B cell (primary cell): ENCODE data around the gene CELF2.

Experiments
- EZH2 ChIP-seq: IDR thresholded peaks from 2 replicates; pipeline ENCODE4 v1.6.1; 2012; ENCODE audit warnings: borderline replicate concordance, low read depth, mild to moderate bottlenecking, moderate library complexity, low read length; ENCODE audit not compliant: insufficient read depth, poor library complexity, severe bottlenecking
- TF ChIP-seq, protein P1 (sequence below): fragments of 200-600 bp; IDR thresholded peaks from one replicate; pipeline ENCODE4 v1.8.0; 2022; ENCODE audit warnings: antibody characterized with exemption, mild to moderate bottlenecking

DNA sequence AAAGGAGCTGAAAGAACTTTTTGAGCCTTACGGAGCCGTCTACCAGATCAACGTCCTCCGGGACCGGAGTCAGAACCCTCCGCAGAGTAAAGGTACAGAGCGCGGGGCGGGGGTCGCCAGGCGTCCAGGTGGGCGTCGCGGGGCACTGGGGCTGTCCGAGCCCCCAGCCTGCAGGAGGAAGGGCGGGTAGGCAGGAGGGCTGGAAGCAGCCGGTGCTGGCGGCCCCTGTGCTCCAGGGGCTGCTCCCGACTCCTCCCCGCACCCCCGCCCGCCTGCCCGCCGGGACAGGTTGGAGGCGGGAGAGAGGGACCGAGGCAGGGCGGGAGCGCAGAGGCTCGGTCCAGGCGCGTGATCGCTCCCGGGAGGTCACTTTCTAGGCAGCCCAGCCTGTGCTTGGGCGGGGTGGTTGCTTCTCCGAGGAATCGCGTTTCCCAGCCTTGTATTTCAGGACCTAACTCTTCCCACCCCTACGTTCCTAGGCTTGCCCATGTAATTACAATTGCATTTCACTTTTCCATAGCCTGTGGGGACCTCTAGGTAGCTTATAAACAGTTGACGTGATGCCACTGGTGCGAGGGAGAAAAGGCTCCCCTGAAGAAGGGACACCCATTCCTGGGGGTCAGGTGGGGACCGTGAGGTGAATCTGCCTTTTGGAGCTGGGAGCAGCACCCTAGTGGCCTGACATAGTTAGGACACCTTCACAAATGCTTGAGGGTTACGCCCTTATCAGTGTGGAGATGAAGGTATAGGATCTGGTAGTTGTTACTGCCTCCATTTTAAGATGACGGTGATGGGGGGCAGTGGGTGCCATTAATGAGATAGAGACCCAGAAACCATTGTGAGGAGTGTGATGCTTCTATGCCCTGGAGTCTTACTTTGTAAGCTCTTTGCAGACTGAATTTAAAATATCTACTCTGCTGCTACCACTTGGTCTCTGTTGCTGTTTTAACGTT lies 148.2 kb downstream of the CELF2 start:
- TF ChIP-seq, protein P1, sequence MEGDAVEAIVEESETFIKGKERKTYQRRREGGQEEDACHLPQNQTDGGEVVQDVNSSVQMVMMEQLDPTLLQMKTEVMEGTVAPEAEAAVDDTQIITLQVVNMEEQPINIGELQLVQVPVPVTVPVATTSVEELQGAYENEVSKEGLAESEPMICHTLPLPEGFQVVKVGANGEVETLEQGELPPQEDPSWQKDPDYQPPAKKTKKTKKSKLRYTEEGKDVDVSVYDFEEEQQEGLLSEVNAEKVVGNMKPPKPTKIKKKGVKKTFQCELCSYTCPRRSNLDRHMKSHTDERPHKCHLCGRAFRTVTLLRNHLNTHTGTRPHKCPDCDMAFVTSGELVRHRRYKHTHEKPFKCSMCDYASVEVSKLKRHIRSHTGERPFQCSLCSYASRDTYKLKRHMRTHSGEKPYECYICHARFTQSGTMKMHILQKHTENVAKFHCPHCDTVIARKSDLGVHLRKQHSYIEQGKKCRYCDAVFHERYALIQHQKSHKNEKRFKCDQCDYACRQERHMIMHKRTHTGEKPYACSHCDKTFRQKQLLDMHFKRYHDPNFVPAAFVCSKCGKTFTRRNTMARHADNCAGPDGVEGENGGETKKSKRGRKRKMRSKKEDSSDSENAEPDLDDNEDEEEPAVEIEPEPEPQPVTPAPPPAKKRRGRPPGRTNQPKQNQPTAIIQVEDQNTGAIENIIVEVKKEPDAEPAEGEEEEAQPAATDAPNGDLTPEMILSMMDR: peak; percentile 79
- no peak for TF ChIP-seq EZH2
